ENCODE measurements around the gene ZKSCAN8. TPM values are rescaled to one million over a fixed set of nuclear protein-coding genes. Genes with fewer than 3 reads are reported as not detected.

ZKSCAN8 gene
- total RNA-seq, 1 donor from 2014 or later, result 37.4 TPM

- Mint-ChIP-seq H3K27ac (ENCODE audit: unreplicated experiment) (no peak overlapping the region), H3K9me3 (ENCODE audit: unreplicated experiment) (peaks cover 4% of the 10 kb centered on the region), H3K4me3 (ENCODE audit: unreplicated experiment) (no peak overlapping the region), H3K27me3 (ENCODE audit: unreplicated experiment) (no peaks in the 10 kb centered on the region), H3K36me3 (ENCODE audit: unreplicated experiment) (peaks cover 25% of the 10 kb centered on the region), H3K4me1 (ENCODE audit: low read depth, unreplicated experiment) (no peaks in the 10 kb centered on the region)
- DNase-seq, result no peak
- TF ChIP-seq CTCF (IDR thresholded peaks at IDR 0.05; ENCODE audit: partially characterized antibody, unreplicated experiment), result no peak
Observed at GRCh38 chr6:28153546-28153945, 11.9 kb downstream of the ZKSCAN8 start.

GRCh38 chr6:28154357-28154756 lies 12.7 kb downstream of the ZKSCAN8 start:
- no peak for TF ChIP-seq CTCF (IDR thresholded peaks at IDR 0.05; ENCODE audit: partially characterized antibody, unreplicated experiment)
- H3K9me3 Mint-ChIP-seq (ENCODE audit: unreplicated experiment), result peaks cover 4% of the 10 kb centered on the region

GRCh38 chr6:28158318-28158717 lies 16.6 kb downstream of the ZKSCAN8 start:
- no peak for TF ChIP-seq CTCF (IDR thresholded peaks at IDR 0.05; ENCODE audit: partially characterized antibody, unreplicated experiment)
- Mint-ChIP-seq H3K36me3 (ENCODE audit: unreplicated experiment) (peaks cover 21% of the 10 kb centered on the region), H3K4me3 (ENCODE audit: unreplicated experiment) (no peak overlapping the region), H3K9me3 (ENCODE audit: unreplicated experiment) (peaks cover 3% of the 10 kb centered on the region), H3K27ac (ENCODE audit: unreplicated experiment) (no peak overlapping the region), H3K4me1 (ENCODE audit: low read depth, unreplicated experiment) (peaks cover 3% of the 10 kb centered on the region), H3K27me3 (ENCODE audit: unreplicated experiment) (peaks cover 5% of the 10 kb centered on the region)
- no peak for DNase-seq

More at GRCh38 chr6:28154357-28154756, 12.7 kb downstream of the ZKSCAN8 start:
- Mint-ChIP-seq H3K27ac (ENCODE audit: unreplicated experiment) (no peak overlapping the region), H3K4me1 (ENCODE audit: low read depth, unreplicated experiment) (no peaks in the 10 kb centered on the region), H3K4me3 (ENCODE audit: unreplicated experiment) (no peak overlapping the region), H3K27me3 (ENCODE audit: unreplicated experiment) (no peaks in the 10 kb centered on the region), H3K36me3 (ENCODE audit: unreplicated experiment) (peaks cover 25% of the 10 kb centered on the region)
- DNase-seq, result no peak

- DNase-seq, result no peak
- Mint-ChIP-seq H3K27ac (ENCODE audit: unreplicated experiment) (no peak overlapping the region), H3K9me3 (ENCODE audit: unreplicated experiment) (peaks cover 3% of the 10 kb centered on the region), H3K27me3 (ENCODE audit: unreplicated experiment) (peaks cover 5% of the 10 kb centered on the region), H3K4me1 (ENCODE audit: low read depth, unreplicated experiment) (peaks cover 3% of the 10 kb centered on the region), H3K4me3 (ENCODE audit: unreplicated experiment) (peak overlapping the region; percentile 10), H3K36me3 (ENCODE audit: unreplicated experiment) (peaks cover 16% of the 10 kb centered on the region)
- TF ChIP-seq CTCF (IDR thresholded peaks at IDR 0.05; ENCODE audit: partially characterized antibody, unreplicated experiment), result no peak
Observed at GRCh38 chr6:28159029-28159607, 17.4 kb downstream of the ZKSCAN8 start.

- Mint-ChIP-seq H3K27me3 (ENCODE audit: unreplicated experiment) (peaks cover 5% of the 10 kb centered on the region), H3K27ac (ENCODE audit: unreplicated experiment) (no peak overlapping the region), H3K9me3 (ENCODE audit: unreplicated experiment) (peaks cover 3% of the 10 kb centered on the region), H3K4me3 (ENCODE audit: unreplicated experiment) (no peak overlapping the region), H3K36me3 (ENCODE audit: unreplicated experiment) (peaks cover 15% of the 10 kb centered on the region), H3K4me1 (ENCODE audit: low read depth, unreplicated experiment) (peaks cover 3% of the 10 kb centered on the region)
- no peak for TF ChIP-seq CTCF (IDR thresholded peaks at IDR 0.05; ENCODE audit: partially characterized antibody, unreplicated experiment)
- no peak for DNase-seq
Observed at GRCh38 chr6:28160233-28160632, 18.6 kb downstream of the ZKSCAN8 start.
